OCI-LY7 (cell line): ENCODE results near the gene MARK4. TPM values are rescaled to one million over a fixed set of nuclear protein-coding genes. Genes with fewer than 3 reads are reported as not detected.

Experiments used
- BruUV-seq: library from RNA; stranded (reverse); fragments of 400-500 nt; replicated peaks from 2 replicates; lab custom pipeline; 2021; lab: Mats Ljungman, UMichigan
- CTCF ChIA-PET: fragments of 300-600 bp; sonication (Branson Sonifier 250); formaldehyde crosslinking; loops from one replicate; lab custom pipeline; 2022; ENCODE audit warnings: antibody characterized with exemption; ENCODE audit not compliant: unreplicated experiment; lab: Charles Lee
- POLR2A ChIA-PET: fragments of 300-600 bp; sonication (Branson Sonifier 250); formaldehyde crosslinking; loops from one replicate; lab custom pipeline; 2022; ENCODE audit warnings: antibody characterized with exemption; lab: Charles Lee
- DNase-seq: peaks from one replicate; pipeline ENCODE4 v3.0.0-alpha.2; 2015; ENCODE audit warnings: low spot score
- H2AFZ ChIP-seq: fragments of 200-600 bp; sonication (generic), shearing (Covaris generic); 2 replicates; pipeline ENCODE4 v1.6.1; 2014; ENCODE audit warnings: mild to moderate bottlenecking, antibody characterized with exemption, low read length, moderate library complexity
- H3K27ac ChIP-seq: fragments of 200-600 bp; sonication (generic); 2 replicates; pipeline ENCODE4 v1.5.1; 2014; ENCODE audit warnings: mixed run types, low read depth, mild to moderate bottlenecking, moderate library complexity, low read length, inconsistent platforms; ENCODE audit not compliant: poor library complexity, severe bottlenecking
- H3K36me3 ChIP-seq: fragments of 200-600 bp; sonication (generic); 2 replicates; pipeline ENCODE4 v1.6.1; 2014; ENCODE audit warnings: mild to moderate bottlenecking, antibody characterized with exemption, low read length, moderate library complexity, mixed read lengths; ENCODE audit not compliant: insufficient read depth
- H3K4me1 ChIP-seq: fragments of 200-600 bp; sonication (generic); 2 replicates; pipeline ENCODE4 v1.5.1; 2014; ENCODE audit warnings: mild to moderate bottlenecking, low read length; ENCODE audit not compliant: insufficient read depth, poor library complexity, severe bottlenecking
- H3K4me2 ChIP-seq: fragments of 200-600 bp; sonication (generic); 2 replicates; pipeline ENCODE4 v1.6.1; 2014; ENCODE audit warnings: mild to moderate bottlenecking, low read length
- H3K4me3 ChIP-seq: fragments of 200-600 bp; sonication (generic); 2 replicates; pipeline ENCODE4 v1.5.1; 2014; ENCODE audit warnings: mild to moderate bottlenecking, low read depth, low read length; ENCODE audit not compliant: poor library complexity, severe bottlenecking
- H3K79me2 ChIP-seq: fragments of 200-600 bp; sonication (generic); 2 replicates; pipeline ENCODE4 v1.6.1; 2016; ENCODE audit warnings: low read depth, mild to moderate bottlenecking, low read length, moderate library complexity, mixed read lengths; ENCODE audit not compliant: insufficient read depth
- H3K9me2 ChIP-seq: fragments of 200-600 bp; sonication (generic); 2 replicates; pipeline ENCODE4 v1.6.1; 2016; ENCODE audit warnings: mild to moderate bottlenecking, low read length, mixed read lengths; ENCODE audit not compliant: insufficient read depth
- H3K9me3 ChIP-seq: fragments of 200-600 bp; sonication (generic); 2 replicates; pipeline ENCODE4 v1.6.1; 2014; ENCODE audit warnings: mild to moderate bottlenecking, mixed run types, low read length, mixed read lengths
- H4K20me1 ChIP-seq: fragments of 200-600 bp; sonication (generic); 2 replicates; pipeline ENCODE4 v1.6.1; 2014; ENCODE audit warnings: mild to moderate bottlenecking, antibody characterized with exemption, low read length, moderate library complexity, mixed read lengths; ENCODE audit not compliant: insufficient read depth
- EZH2phosphoT487 ChIP-seq: fragments of 200-600 bp; sonication (generic); IDR thresholded peaks from 2 replicates; pipeline ENCODE4 v1.6.1; 2018; ENCODE audit warnings: low read depth, borderline replicate concordance, mild to moderate bottlenecking, mixed run types, antibody characterized with exemption, low read length, moderate library complexity, mixed read lengths
- intact Hi-C: fragments of 100-400 bp; cut with micrococcal nuclease; formaldehyde crosslinking; loops from one replicate; pipeline ENCODE4 v1.10.0; 2022; ENCODE audit not compliant: unreplicated experiment
- total RNA-seq, 2 experiments: library from RNA; depleted of rRNA in 1 of 2; stranded (reverse); fragments of >200 nt in 1 of 2; shearing (Covaris generic) in 1 of 2; gene quantifications; 2 replicates each; pipeline ENCODE4 v1.2.3, GENCODE V29; 2014 to 2022
- TF ChIP-seq, protein P1 (sequence below): fragments of 200-600 bp; sonication (generic); conservative IDR thresholded peaks from 2 replicates; pipeline ENCODE4 v1.5.1; 2014; ENCODE audit warnings: mild to moderate bottlenecking, antibody characterized with exemption, low read length, moderate library complexity, mixed read lengths

MARK4 gene
- total RNA-seq, 2 experiments from 2014 or later: 14.2 to 24.5 TPM

DNA sequence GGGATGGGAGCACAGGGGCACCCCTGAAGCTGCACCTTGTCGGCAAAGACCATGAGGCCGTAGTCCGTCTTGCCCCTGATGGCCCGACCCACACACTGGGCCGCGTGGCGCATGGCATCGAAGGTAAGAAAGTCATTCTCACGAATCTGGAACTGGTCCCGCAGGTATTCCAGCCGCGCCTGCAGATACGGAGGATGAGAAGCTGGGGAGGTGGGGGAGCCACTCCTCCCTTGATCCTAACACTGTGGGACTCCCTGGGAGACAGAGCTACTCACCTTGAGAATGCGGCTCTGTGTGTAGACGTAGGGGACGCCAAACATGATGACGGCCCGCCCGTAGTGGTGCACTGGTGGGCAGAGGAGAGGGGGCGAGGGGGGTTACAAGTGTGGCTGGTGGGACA is 101.4 kb downstream of the MARK4 start:
- Histone ChIP-seq H3K79me2 (no peaks in the 10 kb centered on the region), H3K9me3 (no peaks in the 10 kb centered on the region), H4K20me1 (no peaks in the 10 kb centered on the region), H3K4me1 (no peaks in the 10 kb centered on the region), H3K4me3 (no peak overlapping the region), H3K9me2 (no peaks in the 10 kb centered on the region), H3K4me2 (no peak overlapping the region), H3K36me3 (peaks cover 13% of the 10 kb centered on the region), H3K27ac (no peak overlapping the region), H2AFZ (no peak overlapping the region)
- no TSS peak for BruUV-seq
- POLR2A ChIA-PET: interaction anchor here (0.7 kb wide), 1 partner anchor 239 kb away, joined by 3 read pairs; no protein-coding TSS in a partner anchor
- intact Hi-C loops: no loop called here
- no peak for DNase-seq
- no peak for TF ChIP-seq EZH2phosphoT487
- TF ChIP-seq, protein P1, sequence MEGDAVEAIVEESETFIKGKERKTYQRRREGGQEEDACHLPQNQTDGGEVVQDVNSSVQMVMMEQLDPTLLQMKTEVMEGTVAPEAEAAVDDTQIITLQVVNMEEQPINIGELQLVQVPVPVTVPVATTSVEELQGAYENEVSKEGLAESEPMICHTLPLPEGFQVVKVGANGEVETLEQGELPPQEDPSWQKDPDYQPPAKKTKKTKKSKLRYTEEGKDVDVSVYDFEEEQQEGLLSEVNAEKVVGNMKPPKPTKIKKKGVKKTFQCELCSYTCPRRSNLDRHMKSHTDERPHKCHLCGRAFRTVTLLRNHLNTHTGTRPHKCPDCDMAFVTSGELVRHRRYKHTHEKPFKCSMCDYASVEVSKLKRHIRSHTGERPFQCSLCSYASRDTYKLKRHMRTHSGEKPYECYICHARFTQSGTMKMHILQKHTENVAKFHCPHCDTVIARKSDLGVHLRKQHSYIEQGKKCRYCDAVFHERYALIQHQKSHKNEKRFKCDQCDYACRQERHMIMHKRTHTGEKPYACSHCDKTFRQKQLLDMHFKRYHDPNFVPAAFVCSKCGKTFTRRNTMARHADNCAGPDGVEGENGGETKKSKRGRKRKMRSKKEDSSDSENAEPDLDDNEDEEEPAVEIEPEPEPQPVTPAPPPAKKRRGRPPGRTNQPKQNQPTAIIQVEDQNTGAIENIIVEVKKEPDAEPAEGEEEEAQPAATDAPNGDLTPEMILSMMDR: no peak
- CTCF ChIA-PET: no interaction called here

DNA sequence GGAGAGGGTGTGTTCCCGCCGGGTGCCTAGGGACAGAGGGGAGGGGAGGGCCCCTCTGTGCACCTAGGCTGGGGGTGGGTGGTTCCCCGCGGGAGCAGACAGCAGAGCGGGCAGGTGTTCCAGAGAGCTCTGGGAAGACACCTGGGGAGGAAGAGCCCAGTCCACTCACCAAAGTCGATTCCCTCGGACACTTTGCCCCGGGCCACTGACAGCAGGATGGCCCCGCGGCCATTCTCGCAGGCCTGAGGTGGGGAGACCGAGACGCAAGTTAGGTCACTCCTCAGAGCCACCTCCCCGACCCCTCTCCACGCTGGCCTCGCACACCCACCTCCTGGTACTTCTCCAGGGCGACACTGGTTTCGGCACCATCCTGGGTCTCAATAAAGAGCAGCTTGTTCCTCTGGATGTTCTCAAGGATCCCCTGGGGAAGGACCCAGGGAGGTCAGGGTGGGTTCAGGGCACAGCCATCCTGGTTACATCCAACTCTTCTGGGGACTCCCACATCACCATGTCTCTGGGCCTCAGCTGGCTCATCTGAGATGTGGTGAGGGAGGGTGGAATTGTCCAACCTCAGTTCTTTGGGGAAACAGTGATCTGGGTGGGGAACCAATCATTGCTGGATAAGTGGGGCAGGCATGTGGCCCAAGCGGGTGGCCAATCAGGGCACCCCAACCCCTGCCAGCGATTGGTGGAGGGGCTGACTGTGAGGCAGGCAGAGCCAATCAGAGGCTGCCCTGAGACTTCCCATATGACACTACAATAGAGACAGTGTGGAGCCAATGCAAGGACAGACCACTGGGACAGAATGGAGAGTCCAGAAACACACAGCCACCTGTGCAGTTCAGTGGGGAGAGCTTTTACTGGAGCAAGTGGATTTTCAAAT is 102.1 kb downstream of the MARK4 start:
- Histone ChIP-seq H2AFZ (no peak overlapping the region), H3K4me2 (no peak overlapping the region), H3K9me2 (no peaks in the 10 kb centered on the region), H3K4me3 (no peak overlapping the region), H3K36me3 (peaks cover 13% of the 10 kb centered on the region), H3K27ac (no peak overlapping the region), H3K9me3 (no peaks in the 10 kb centered on the region), H3K4me1 (no peaks in the 10 kb centered on the region), H4K20me1 (no peaks in the 10 kb centered on the region), H3K79me2 (no peaks in the 10 kb centered on the region)
- intact Hi-C loops: no loop called here
- no TSS peak for BruUV-seq
- ChIA-PET POLR2A (interaction anchor here (0.7 kb wide), 1 partner anchor 238 kb away, joined by 3 read pairs; no protein-coding TSS in a partner anchor), CTCF (no interaction called here)
- TF ChIP-seq, protein P1: no peak
- no peak for TF ChIP-seq EZH2phosphoT487
- no peak for DNase-seq
